ENCODE data around the gene SRGAP2. TPM values are rescaled to one million over a fixed set of nuclear protein-coding genes. Genes with fewer than 3 reads are reported as not detected.
A peak's percentile ranks its signal among the peaks of the same experiment; 100 is the strongest.
"Not testable (repeated sequence)": the region's sequence is repeated elsewhere in the genome, so short reads cannot be mapped to it uniquely, and the experiment has no call there.

SRGAP2 gene
- total RNA-seq, 2 experiments from 2014 or later = 42.1 to 69.0 TPM

- H3K27ac Mint-ChIP-seq; DNase-seq; H3K9me3 Mint-ChIP-seq (ENCODE audit: low read depth); H3K4me1 Mint-ChIP-seq; H3K36me3 Mint-ChIP-seq (ENCODE audit: low read depth); CTCF ChIA-PET; intact Hi-C loops (cut with DNase I, micrococcal nuclease); H3K27me3 Mint-ChIP-seq; POLR2A ChIA-PET; ATAC-seq; H3K4me3 Mint-ChIP-seq: not testable (repeated sequence)
Measured at GRCh38 chr1:206218765-206219164, 15.4 kb downstream of the SRGAP2 start.

GRCh38 chr1:206219514-206220331, 16.4 kb downstream of the SRGAP2 start:
- DNase-seq; ATAC-seq; H3K36me3 Mint-ChIP-seq (ENCODE audit: low read depth); H3K9me3 Mint-ChIP-seq (ENCODE audit: low read depth); H3K4me3 Mint-ChIP-seq; intact Hi-C loops (cut with DNase I, micrococcal nuclease); POLR2A ChIA-PET; H3K4me1 Mint-ChIP-seq; H3K27me3 Mint-ChIP-seq; H3K27ac Mint-ChIP-seq; CTCF ChIA-PET: not testable (repeated sequence)

- intact Hi-C loops (cut with DNase I, micrococcal nuclease); H3K4me3 Mint-ChIP-seq; H3K36me3 Mint-ChIP-seq (ENCODE audit: low read depth); DNase-seq; ATAC-seq; H3K9me3 Mint-ChIP-seq (ENCODE audit: low read depth); H3K4me1 Mint-ChIP-seq; H3K27ac Mint-ChIP-seq; POLR2A ChIA-PET; CTCF ChIA-PET; H3K27me3 Mint-ChIP-seq: not testable (repeated sequence)
Measured at GRCh38 chr1:206220332-206221000, 17.1 kb downstream of the SRGAP2 start.

- H3K27ac Mint-ChIP-seq; H3K4me3 Mint-ChIP-seq; ATAC-seq; intact Hi-C loops (cut with DNase I, micrococcal nuclease); POLR2A ChIA-PET; CTCF ChIA-PET; H3K27me3 Mint-ChIP-seq; H3K36me3 Mint-ChIP-seq (ENCODE audit: low read depth); DNase-seq; H3K4me1 Mint-ChIP-seq; H3K9me3 Mint-ChIP-seq (ENCODE audit: low read depth): not testable (repeated sequence)
Measured at GRCh38 chr1:206221585-206221984, 18.2 kb downstream of the SRGAP2 start.

GRCh38 chr1:206224190-206224776, 20.9 kb downstream of the SRGAP2 start:
- H3K4me3 Mint-ChIP-seq; H3K36me3 Mint-ChIP-seq (ENCODE audit: low read depth); POLR2A ChIA-PET; H3K9me3 Mint-ChIP-seq (ENCODE audit: low read depth); DNase-seq; CTCF ChIA-PET; H3K27me3 Mint-ChIP-seq; H3K27ac Mint-ChIP-seq; H3K4me1 Mint-ChIP-seq; intact Hi-C loops (cut with DNase I, micrococcal nuclease): not testable (repeated sequence)
- ATAC-seq = peak; percentile 49

GRCh38 chr1:206225386-206225785, 22.0 kb downstream of the SRGAP2 start:
- H3K27ac Mint-ChIP-seq; H3K4me1 Mint-ChIP-seq; POLR2A ChIA-PET; H3K4me3 Mint-ChIP-seq; H3K9me3 Mint-ChIP-seq (ENCODE audit: low read depth); ATAC-seq; H3K36me3 Mint-ChIP-seq (ENCODE audit: low read depth); H3K27me3 Mint-ChIP-seq; intact Hi-C loops (cut with DNase I, micrococcal nuclease); CTCF ChIA-PET; DNase-seq: not testable (repeated sequence)

- H3K36me3 Mint-ChIP-seq (ENCODE audit: low read depth); POLR2A ChIA-PET; ATAC-seq: not testable (repeated sequence)
Measured at GRCh38 chr1:206226886-206227285, 23.5 kb downstream of the SRGAP2 start.

GRCh38 chr1:206229286-206229685, 25.9 kb downstream of the SRGAP2 start:
- ATAC-seq; H3K27me3 Mint-ChIP-seq; DNase-seq; CTCF ChIA-PET; H3K36me3 Mint-ChIP-seq (ENCODE audit: low read depth); H3K9me3 Mint-ChIP-seq (ENCODE audit: low read depth); H3K4me3 Mint-ChIP-seq; intact Hi-C loops (cut with DNase I, micrococcal nuclease); H3K4me1 Mint-ChIP-seq; POLR2A ChIA-PET; H3K27ac Mint-ChIP-seq: not testable (repeated sequence)

More at GRCh38 chr1:206226886-206227285, 23.5 kb downstream of the SRGAP2 start:
- H3K4me1 Mint-ChIP-seq; H3K9me3 Mint-ChIP-seq (ENCODE audit: low read depth); DNase-seq; H3K27ac Mint-ChIP-seq; H3K27me3 Mint-ChIP-seq; intact Hi-C loops (cut with DNase I, micrococcal nuclease); H3K4me3 Mint-ChIP-seq; CTCF ChIA-PET: not testable (repeated sequence)

GRCh38 chr1:206231989-206232388, 28.6 kb downstream of the SRGAP2 start:
- POLR2A ChIA-PET; H3K27me3 Mint-ChIP-seq; H3K9me3 Mint-ChIP-seq (ENCODE audit: low read depth); H3K4me1 Mint-ChIP-seq; CTCF ChIA-PET; intact Hi-C loops (cut with DNase I, micrococcal nuclease); H3K4me3 Mint-ChIP-seq; H3K36me3 Mint-ChIP-seq (ENCODE audit: low read depth); ATAC-seq; H3K27ac Mint-ChIP-seq; DNase-seq: not testable (repeated sequence)

GRCh38 chr1:206232970-206233645, 29.8 kb downstream of the SRGAP2 start:
- H3K9me3 Mint-ChIP-seq (ENCODE audit: low read depth); CTCF ChIA-PET; H3K36me3 Mint-ChIP-seq (ENCODE audit: low read depth); DNase-seq; H3K4me1 Mint-ChIP-seq; H3K27ac Mint-ChIP-seq; intact Hi-C loops (cut with DNase I, micrococcal nuclease); H3K4me3 Mint-ChIP-seq; H3K27me3 Mint-ChIP-seq; POLR2A ChIA-PET: not testable (repeated sequence)
- peak; percentile 51 for ATAC-seq

- H3K27me3 Mint-ChIP-seq; H3K4me1 Mint-ChIP-seq; H3K9me3 Mint-ChIP-seq (ENCODE audit: low read depth); POLR2A ChIA-PET; H3K36me3 Mint-ChIP-seq (ENCODE audit: low read depth); H3K27ac Mint-ChIP-seq; H3K4me3 Mint-ChIP-seq; DNase-seq; intact Hi-C loops (cut with DNase I, micrococcal nuclease); ATAC-seq: not testable (repeated sequence)
- CTCF ChIA-PET = interaction anchor here (0.6 kb wide), 1 partner anchor 712 kb away, joined by 5 read pairs; the partner anchor contains the start of gene PIGR
Measured at GRCh38 chr1:206234189-206234916, 31.0 kb downstream of the SRGAP2 start.
